GM18868 (cell line): ENCODE data around the gene PARD3.
"Not testable (repeated sequence)": the region's sequence is repeated elsewhere in the genome, so short reads cannot be mapped to it uniquely, and the experiment has no call there.

Experiments
- ATAC-seq: cut with Tn5 transposase; IDR thresholded peaks from one replicate; pipeline ENCODE4 v1.9.1; 2021; ENCODE audit warnings: mild to moderate bottlenecking, moderate library complexity; ENCODE audit not compliant: unreplicated experiment

The PARD3 gene

DNA sequence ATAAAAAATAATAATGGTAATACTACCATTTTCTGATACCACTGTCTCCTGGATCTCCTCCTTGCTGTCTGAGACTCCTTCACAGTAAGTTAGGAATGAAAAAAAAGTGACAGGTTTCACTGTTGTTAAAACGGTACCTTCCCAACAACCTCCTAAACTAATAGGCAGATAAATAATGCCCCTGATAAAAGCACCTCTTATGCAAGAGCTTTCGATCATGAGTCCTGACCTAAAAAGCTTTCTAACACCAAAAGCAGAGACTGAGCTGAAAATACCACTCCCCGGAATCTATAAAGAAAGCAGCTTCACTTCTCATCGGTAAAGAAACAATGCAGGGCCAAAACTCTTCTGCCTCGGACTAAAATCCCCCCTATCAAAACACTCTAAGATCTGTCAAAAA is 14.5 kb downstream of the PARD3 start:
- no peak for ATAC-seq

DNA sequence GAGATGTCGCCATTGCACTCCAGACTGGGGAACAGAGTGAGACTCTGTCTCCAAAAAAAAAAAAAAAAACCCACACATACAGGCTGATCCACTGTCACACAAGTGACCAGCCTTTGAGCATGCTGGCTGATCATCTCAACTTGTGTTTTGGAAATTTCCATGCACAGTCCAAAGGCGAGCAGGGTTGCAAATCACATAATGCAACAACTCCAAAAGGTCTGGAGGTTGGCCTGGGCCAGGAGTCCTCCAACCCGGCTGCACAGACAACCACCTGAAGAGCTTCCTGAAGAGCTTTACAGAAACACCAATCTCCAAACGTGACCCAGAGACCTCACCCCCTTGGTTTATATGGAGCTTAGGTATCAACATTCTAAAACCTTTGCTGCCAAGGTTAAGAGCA is 16.4 kb downstream of the PARD3 start:
- ATAC-seq = no peak

DNA sequence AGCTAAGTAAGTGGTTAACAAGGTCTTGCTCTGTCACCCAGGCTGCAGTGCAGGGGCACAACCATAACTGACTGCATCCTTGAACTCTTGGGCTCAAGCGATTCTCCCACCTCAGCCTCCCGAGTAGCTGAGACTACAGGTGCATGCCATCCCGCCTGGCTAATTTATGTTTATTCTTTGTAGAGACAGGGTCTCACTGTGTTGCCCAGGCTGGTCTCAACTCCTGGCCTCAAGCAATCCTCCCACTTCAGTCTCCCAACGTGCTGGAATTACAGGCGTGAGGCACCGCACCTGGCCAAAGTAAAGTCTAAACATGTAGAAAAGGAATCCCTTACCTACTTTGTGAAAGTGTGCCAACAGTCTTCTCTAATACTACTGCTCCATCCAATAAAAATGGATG is 17.9 kb downstream of the PARD3 start:
- ATAC-seq = no peak

DNA sequence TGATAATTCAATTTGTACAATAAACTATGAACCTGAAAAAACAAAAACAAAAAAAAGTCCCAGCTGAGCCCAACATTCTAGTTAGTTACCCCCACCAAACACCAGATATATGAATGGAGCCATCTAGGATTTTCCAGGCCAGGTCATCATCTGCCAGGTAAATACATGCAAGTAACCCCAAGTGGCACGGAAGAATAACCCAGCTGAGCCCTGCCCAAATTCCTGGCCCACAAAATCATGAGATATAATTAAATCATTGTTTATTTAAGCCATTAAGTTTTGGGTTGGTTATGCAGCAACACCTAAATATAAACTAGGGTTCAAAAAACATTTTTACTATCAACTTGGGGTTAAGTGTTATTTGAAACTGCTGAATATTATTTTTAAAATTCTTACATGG is 19.0 kb downstream of the PARD3 start:
- no peak for ATAC-seq

- no peak for ATAC-seq
These were observed 19.8 kb downstream of the PARD3 start for GRCh38 chr10:34795334-34795733.

DNA sequence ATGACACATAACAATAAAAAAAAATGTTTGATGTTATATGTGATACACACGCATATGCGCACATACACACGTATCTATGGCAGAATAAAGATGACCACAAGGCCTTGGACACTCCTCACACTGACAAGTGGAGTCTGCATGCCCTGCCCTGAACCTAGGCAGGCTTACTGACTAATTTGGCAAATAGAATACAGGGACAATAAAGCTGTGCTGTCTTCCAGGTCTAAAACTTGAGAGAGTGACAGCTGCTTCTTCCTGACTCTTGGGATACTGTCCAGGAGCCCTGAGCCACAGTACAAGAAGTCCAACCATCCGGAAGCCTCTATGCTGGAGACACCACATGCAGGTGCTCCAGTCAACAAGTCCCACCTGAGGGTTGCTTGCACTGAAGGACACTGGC is 20.3 kb downstream of the PARD3 start:
- no peak for ATAC-seq

DNA sequence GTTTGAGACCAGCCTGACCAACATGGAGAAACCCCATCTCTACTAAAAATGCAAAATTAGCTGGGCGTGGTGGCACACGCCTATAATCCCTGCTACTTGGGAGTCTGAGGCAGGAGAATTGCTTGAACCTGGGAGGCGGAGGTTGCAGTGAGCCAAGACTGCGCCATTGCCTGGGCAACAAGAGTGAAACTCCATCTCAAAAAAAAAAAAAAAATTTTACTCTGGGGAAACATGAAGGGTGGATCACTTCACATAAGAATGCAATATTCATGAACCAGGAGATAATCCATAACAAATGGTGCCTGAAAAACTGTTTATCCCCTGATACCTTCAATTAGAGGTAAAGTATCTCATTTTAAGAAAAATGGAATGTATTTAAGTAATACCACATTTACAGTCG is 21.5 kb downstream of the PARD3 start:
- ATAC-seq = not testable (repeated sequence)

DNA sequence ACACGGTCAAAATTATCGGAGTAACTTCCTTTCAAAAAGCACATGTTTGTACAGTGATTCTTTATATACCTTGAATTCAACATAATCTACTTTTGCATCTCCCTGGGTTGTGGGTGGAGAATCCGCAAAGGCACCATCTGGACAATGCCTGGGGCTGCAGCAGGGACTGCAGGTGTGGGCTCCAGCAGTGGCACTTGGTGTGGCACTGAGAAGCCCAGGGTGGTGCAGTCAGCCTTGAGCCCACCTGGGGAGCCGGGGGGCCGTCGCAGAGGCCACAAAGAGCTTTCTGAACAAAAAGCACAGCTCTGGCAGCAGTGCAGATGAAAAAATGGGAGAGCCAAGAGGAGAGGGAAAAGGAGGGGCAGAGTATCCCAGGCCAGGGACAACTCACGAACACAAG is 22.2 kb downstream of the PARD3 start:
- ATAC-seq = no peak

DNA sequence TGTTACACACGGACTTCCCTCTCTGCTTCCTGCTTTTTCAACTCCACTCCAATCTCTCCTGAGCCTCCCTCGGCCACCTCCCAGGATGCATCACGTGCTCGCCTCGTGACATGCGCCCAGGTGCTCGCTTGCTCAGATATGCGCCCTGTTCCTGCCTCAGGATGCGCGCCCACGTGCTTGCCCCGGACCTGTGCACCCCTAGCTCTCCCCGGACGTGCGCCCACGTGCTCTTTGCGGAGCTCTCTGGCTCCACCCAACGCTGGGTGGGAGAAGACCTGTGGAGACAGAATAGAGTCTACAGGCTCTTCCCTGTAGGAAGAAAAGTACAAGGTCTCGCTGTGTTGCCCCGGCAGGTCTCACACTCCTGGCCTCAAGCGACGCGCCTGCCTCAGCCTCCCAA is 23.1 kb downstream of the PARD3 start:
- no peak for ATAC-seq

- no peak for ATAC-seq
These were observed 23.9 kb downstream of the PARD3 start for GRCh38 chr10:34791228-34791627.

DNA sequence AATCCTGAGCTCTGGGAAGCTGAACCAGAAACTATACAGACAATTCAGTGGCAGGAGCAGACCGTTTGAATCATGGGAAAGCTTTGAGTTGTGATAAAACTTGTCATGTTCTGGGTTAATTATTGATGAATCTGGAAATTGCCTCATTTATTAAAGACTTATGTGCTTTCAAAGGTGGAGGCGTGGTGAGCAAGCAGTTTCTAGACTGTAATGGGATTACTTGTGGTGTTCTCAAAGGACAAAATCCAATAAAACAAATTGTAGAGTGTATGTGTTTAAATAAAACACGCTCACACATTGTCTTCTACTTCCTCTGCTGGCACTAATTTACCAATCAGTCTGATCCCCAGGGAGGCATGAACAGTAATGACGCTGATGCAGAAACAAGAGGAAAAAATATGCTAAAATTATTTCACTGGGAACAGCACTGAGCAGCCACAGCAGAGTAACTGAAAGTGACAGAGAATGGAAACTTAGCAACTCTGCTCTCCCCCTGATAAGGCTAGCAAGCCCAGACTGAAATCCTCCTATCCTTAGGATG is 25.1 kb downstream of the PARD3 start:
- no peak for ATAC-seq

GRCh38 chr10:34786464-34786863 is 28.6 kb downstream of the PARD3 start:
- no peak for ATAC-seq

DNA sequence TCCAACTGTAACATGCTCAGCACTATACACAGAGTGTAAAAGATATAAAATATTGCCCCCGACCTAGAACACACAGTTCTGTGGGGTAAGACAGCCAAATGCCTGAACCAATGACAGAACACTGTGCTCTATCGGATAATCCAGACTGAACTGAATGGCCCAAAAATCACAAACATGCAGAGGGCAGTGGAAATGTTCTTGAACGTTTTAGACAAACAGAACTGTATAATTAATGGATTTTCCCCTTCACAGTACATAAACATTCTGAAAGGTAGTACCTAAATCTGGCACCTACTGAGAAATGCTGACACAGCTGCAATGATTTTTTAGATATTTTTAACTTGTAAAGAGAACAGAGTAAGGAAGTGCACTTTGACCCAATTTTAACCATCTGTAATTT is 33.4 kb downstream of the PARD3 start:
- no peak for ATAC-seq

DNA sequence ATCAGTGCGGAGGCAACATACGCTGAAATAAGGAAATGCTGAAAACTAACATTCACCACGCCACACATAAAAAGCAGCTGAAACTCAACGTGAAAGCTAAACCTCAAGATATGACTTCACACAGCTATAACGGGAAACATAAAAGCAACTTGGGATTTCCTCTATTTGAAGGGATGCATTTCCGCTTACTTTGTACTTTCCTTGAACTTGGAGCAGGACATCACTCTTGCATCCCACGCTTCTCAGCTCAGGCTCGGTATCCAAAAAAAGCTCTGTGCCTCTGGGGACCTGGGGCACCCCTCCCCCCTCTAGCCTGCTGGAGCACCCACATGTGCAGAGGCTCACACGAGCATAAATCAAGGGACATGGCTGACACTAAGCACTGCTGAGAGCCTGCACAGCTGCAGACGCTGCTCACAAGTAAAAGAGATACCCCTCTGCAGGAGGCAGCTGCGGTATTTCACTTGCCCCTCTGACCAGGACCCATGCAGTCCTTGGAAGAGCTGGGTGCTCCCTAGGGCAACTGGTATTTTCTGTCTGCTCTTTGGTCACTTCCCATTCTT is 34.2 kb downstream of the PARD3 start:
- ATAC-seq = peak; percentile 86

- no peak for ATAC-seq
These were observed 36.9 kb downstream of the PARD3 start for GRCh38 chr10:34778237-34778636.

DNA sequence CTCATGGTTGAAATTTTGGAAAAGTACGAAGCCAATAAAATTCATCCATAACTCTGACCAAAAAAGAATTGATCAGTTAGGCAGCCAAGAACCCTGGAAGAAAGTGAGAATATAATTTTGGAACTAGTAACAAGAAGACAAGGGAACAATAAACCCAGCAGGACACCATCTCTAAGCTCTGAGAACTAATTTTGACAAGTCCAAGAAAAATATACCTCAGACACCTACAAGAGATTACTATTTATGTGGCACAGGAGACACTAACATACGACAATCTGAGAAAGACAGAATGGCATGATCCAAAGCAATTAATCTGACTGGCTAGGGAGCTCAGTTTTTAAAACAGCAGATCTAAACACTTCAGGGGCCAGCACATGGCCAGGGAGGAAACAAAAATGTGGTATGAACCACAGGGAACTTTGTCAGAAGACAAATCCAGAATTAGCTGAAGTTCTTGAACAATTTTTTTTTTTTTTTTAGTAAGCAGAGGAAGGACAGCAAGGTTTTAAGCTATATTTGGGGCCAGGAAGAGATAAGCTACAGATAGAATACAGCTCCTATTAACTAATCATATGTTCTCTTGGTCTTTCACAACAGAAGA is 38.9 kb downstream of the PARD3 start:
- ATAC-seq = no peak

DNA sequence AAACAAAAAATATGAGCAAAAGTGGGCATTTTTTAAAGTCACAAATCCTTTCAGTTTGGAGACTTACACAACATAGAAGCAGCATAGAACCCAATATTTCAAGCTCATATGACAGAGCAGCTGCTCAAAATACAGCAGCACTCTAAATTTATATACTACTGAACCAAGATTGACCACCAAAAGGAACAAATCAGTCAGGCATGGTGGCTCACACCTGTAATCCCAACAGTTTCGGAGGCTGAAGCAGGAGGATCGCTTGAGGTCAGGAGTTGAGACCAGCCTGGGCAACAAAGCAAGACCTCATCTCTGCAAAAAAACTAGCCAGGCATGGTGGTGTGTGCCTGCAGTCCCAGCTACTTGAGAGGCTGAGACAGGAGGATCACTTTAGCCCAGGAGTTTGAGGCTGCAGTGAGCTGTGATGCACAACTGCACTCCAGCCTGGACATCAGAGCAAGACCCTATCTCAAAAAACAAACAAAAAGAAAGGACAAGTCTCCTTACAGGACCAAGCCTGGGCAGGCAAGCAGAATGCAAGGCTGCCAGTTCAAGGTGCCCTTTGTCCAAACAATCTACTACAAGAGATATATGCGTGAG is 40.0 kb downstream of the PARD3 start:
- ATAC-seq = no peak

GRCh38 chr10:34773636-34774630 is 41.2 kb downstream of the PARD3 start:
- ATAC-seq = no peak

DNA sequence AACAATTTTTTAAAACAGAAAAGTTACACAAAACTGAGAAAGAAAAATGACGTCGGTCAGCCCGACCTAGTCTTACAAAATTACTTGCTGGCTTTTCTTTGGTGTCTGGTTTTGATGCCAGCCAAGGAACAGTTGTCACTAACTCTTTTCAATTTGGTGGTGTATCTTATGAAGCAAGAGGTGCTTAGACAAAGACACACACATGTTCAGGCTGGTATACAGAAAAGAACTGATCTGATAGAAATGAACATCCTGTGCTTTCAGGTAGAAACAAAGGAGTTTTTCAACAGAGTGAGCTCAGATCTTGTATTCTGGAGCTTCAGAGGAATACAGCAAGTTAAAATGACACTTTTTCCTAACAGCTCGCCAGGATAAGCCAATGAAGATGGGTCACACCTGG is 43.6 kb downstream of the PARD3 start:
- ATAC-seq = no peak

- no peak for ATAC-seq
These were observed 44.0 kb downstream of the PARD3 start for GRCh38 chr10:34771106-34771505.

DNA sequence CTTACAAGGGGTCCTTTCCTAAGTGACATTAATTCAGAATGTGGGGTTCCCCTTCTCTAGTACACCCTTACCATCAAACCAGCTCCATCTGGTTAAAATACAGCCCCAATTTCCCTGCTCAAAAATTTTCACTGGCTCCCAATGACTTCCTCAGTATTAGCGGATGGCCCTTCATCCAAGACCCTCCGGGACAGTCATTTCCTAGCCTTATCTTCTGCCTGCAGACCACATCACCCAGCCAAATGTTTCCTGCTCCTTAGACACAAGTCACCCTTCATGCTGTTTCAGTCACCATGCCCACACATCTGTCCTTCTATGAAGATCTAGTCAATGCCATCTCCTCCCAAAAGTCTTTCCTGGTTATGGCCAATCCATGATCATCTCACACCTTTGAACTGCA is 45.2 kb downstream of the PARD3 start:
- no peak for ATAC-seq
